ENCODE measurements around the gene JADE1. TPM values are rescaled to one million over a fixed set of nuclear protein-coding genes. Genes with fewer than 3 reads are reported as not detected.

The JADE1 gene
- total and polyA plus RNA-seq, 4 donors, result 5.0 to 17.6 (median 10.5) TPM

GRCh38 chr4:128825226-128825625, 15.7 kb downstream of the JADE1 start:
- no peak for DNase-seq (ENCODE audit: low spot score)
- H3K4me3 ChIP-seq (ENCODE audit: low read depth in 1 of 3, low read length in 3 of 3), result no peak overlapping the region
- no peak overlapping the region for H3K9ac ChIP-seq (ENCODE audit: low read depth in 1 of 2, low read length in 2 of 2)
- no peak for TF ChIP-seq NR2F2 (IDR thresholded peaks at IDR 0.05)
- 87% methylated on average over 7 of the region's 7 CpGs for WGBS
- no peaks in the 10 kb centered on the region for H3K36me3 ChIP-seq (ENCODE audit: control insufficient read depth in 4 of 4, insufficient read depth in 3 of 4, low read depth in 1 of 4, low read length in 3 of 4)
- H3K9me3 ChIP-seq (ENCODE audit: control insufficient read depth in 4 of 4, low read length in 3 of 4), result no peaks in the 10 kb centered on the region
- no peaks in the 10 kb centered on the region for H3K27me3 ChIP-seq (ENCODE audit: control insufficient read depth in 4 of 4, insufficient read depth in 4 of 4, low read length in 3 of 4)
- no peak overlapping the region for H3K27ac ChIP-seq (ENCODE audit: low read depth in 1 of 2, low read length in 2 of 2)
- H3K4me1 ChIP-seq (ENCODE audit: control insufficient read depth in 4 of 4, insufficient read depth in 4 of 4, low read length in 3 of 4), result peaks cover 0 to 7% (median 3%) of the 10 kb centered on the region in 4 donors

- Histone ChIP-seq H3K9ac (ENCODE audit: low read depth in 1 of 2, low read length in 2 of 2) (no peak overlapping the region), H3K27me3 (ENCODE audit: control insufficient read depth in 4 of 4, insufficient read depth in 4 of 4, low read length in 3 of 4) (no peaks in the 10 kb centered on the region), H3K36me3 (ENCODE audit: control insufficient read depth in 4 of 4, insufficient read depth in 3 of 4, low read depth in 1 of 4, low read length in 3 of 4) (no peaks in the 10 kb centered on the region), H3K9me3 (ENCODE audit: control insufficient read depth in 4 of 4, low read length in 3 of 4) (no peaks in the 10 kb centered on the region), H3K4me3 (ENCODE audit: low read depth in 1 of 3, low read length in 3 of 3) (no peak overlapping the region), H3K4me1 (ENCODE audit: control insufficient read depth in 4 of 4, insufficient read depth in 4 of 4, low read length in 3 of 4) (peaks cover 6 to 26% (median 22%) of the 10 kb centered on the region in 4 donors), H3K27ac (ENCODE audit: low read depth in 1 of 2, low read length in 2 of 2) (no peak overlapping the region)
- no peak for DNase-seq (ENCODE audit: low spot score)
- TF ChIP-seq, protein P1, sequence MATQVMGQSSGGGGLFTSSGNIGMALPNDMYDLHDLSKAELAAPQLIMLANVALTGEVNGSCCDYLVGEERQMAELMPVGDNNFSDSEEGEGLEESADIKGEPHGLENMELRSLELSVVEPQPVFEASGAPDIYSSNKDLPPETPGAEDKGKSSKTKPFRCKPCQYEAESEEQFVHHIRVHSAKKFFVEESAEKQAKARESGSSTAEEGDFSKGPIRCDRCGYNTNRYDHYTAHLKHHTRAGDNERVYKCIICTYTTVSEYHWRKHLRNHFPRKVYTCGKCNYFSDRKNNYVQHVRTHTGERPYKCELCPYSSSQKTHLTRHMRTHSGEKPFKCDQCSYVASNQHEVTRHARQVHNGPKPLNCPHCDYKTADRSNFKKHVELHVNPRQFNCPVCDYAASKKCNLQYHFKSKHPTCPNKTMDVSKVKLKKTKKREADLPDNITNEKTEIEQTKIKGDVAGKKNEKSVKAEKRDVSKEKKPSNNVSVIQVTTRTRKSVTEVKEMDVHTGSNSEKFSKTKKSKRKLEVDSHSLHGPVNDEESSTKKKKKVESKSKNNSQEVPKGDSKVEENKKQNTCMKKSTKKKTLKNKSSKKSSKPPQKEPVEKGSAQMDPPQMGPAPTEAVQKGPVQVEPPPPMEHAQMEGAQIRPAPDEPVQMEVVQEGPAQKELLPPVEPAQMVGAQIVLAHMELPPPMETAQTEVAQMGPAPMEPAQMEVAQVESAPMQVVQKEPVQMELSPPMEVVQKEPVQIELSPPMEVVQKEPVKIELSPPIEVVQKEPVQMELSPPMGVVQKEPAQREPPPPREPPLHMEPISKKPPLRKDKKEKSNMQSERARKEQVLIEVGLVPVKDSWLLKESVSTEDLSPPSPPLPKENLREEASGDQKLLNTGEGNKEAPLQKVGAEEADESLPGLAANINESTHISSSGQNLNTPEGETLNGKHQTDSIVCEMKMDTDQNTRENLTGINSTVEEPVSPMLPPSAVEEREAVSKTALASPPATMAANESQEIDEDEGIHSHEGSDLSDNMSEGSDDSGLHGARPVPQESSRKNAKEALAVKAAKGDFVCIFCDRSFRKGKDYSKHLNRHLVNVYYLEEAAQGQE (IDR thresholded peaks at IDR 0.05), result no peak
- TF ChIP-seq HNF4A (conservative IDR thresholded peaks at IDR 0.05), result no peak
- no peak for TF ChIP-seq NR2F2 (IDR thresholded peaks at IDR 0.05)
- no peak for TF ChIP-seq CTCF (IDR thresholded peaks at IDR 0.05; ENCODE audit: low read depth, low read length, missing input control)
- TF ChIP-seq EGR1 (IDR thresholded peaks at IDR 0.05; ENCODE audit: low read depth in 2 of 2), result no peak
- TF ChIP-seq, protein P2, sequence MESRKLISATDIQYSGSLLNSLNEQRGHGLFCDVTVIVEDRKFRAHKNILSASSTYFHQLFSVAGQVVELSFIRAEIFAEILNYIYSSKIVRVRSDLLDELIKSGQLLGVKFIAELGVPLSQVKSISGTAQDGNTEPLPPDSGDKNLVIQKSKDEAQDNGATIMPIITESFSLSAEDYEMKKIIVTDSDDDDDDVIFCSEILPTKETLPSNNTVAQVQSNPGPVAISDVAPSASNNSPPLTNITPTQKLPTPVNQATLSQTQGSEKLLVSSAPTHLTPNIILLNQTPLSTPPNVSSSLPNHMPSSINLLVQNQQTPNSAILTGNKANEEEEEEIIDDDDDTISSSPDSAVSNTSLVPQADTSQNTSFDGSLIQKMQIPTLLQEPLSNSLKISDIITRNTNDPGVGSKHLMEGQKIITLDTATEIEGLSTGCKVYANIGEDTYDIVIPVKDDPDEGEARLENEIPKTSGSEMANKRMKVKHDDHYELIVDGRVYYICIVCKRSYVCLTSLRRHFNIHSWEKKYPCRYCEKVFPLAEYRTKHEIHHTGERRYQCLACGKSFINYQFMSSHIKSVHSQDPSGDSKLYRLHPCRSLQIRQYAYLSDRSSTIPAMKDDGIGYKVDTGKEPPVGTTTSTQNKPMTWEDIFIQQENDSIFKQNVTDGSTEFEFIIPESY (IDR thresholded peaks at IDR 0.05), result no peak
- no peak for TF ChIP-seq TAF1 (conservative IDR thresholded peaks at IDR 0.05)
- TF ChIP-seq ATF3 (IDR thresholded peaks at IDR 0.05), result no peak
- TF ChIP-seq FOXA1 (IDR thresholded peaks at IDR 0.05), result no peak
- no peak for TF ChIP-seq SP1 (IDR thresholded peaks at IDR 0.05)
- TF ChIP-seq YY1 (IDR thresholded peaks at IDR 0.05), result no peak
- no peak for TF ChIP-seq RAD21 (IDR thresholded peaks at IDR 0.05)
- TF ChIP-seq JUND (IDR thresholded peaks at IDR 0.05), result no peak
- TF ChIP-seq FOXA2 (IDR thresholded peaks at IDR 0.05), result no peak
- TF ChIP-seq MAX (IDR thresholded peaks at IDR 0.05), result no peak
- no peak for TF ChIP-seq HNF4G (IDR thresholded peaks at IDR 0.05)
- TF ChIP-seq GABPA (IDR thresholded peaks at IDR 0.05 in 1 of 2, conservative IDR thresholded peaks at IDR 0.05 in 1 of 2), result no peak
- no peak for TF ChIP-seq RXRA (IDR thresholded peaks at IDR 0.05)
Observed at GRCh38 chr4:128827296-128827695, 17.8 kb downstream of the JADE1 start.
